GM12891 (cell line): Measurements from ENCODE around the gene TSEN54.

ENCODE experiments used
- POLR2AphosphoS5 ChIP-seq: IDR thresholded peaks from 2 replicates; pipeline ENCODE4 v1.6.1; 2011; ENCODE audit warnings: low read depth, low read length, control low read depth
- SPI1 ChIP-seq: IDR thresholded peaks from 2 replicates; pipeline ENCODE4 v1.6.1; 2011; ENCODE audit warnings: low read depth, low read length, control low read depth

DNA sequence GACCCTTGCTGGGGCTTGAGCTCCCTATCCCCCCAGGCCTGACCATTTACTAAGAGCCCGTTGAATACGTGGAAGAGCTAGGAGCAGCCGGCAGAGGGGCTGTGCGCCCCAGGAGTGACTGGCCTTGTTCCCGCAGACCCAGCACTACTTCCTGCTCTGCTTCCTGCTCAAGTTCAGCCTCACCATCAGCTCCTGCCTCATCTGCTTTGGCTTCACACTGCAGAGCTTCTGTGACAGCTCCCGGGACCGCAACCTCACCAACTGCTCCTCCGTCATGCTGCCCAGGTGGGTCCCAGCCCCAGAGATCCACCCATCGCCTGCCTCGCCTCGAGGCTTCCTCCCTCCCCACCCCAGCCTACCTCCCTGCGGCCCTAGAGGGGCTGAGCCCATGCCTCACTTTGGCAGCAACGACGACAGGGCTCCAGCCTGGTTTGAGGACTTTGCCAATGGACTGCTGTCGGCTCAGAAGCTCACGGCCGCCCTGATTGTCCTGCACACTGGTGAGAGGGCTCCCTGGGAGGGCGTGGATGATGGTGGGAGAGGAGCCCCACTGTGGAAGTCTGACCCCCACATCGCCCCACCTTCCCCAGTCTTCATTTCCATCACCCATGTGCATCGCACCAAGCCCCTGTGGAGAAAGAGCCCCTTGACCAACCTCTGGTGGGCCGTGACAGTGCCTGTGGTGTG lies 18.1 kb upstream of the TSEN54 start:
- TF ChIP-seq POLR2AphosphoS5, result no peak
- TF ChIP-seq SPI1, result no peak
